Left colon (tissue), 2 donors: ENCODE measurements around the gene STAG3. TPM values are rescaled to one million over a fixed set of nuclear protein-coding genes. Genes with fewer than 3 reads are reported as not detected.
"Not testable (repeated sequence)": the region's sequence is repeated elsewhere in the genome, so short reads cannot be mapped to it uniquely, and the experiment has no call there.

Experiments used
- ATAC-seq: fragments of 200-7000 bp; cut with Tn5 transposase; one replicate; pipeline ENCODE4 v1.9.1; 2020; ENCODE audit warnings: mild to moderate bottlenecking, moderate library complexity
- DNase-seq, 2 donors: peaks; one replicate each; pipeline ENCODE4 v3.0.0-alpha.2; 2020
- intact Hi-C, 2 donors: fragments of 100-400 bp; cut with DNase I in 1 of 2; cut with micrococcal nuclease in 1 of 2; formaldehyde crosslinking; loops; one replicate each; pipeline versions ENCODE4 v1.11.2 to v1.14.0; 2022; cut with DNase I, micrococcal nuclease
- microRNA-seq, 2 donors: library from miRNA; unstranded; fragments of <30 nt; microRNA quantifications; one replicate each; pipeline versions ENCODE4 v1.1.0 to v1.2.0, GENCODE V29; 2020
- total RNA-seq, 2 donors: library from RNA; stranded (reverse); fragmentation: NEBNext Ultra II Directional; extraction: Animal tissue kit (Norgen Biotek cat#: 25700); gene quantifications; one replicate each; pipeline ENCODE4 v1.2.1, GENCODE V29; 2021
- donor health status: DM: no; HTN: no; CAD: no.
- donor health status: DM: yes; HTN: yes; CAD: no.

Gene STAG3
- total RNA-seq, 2 donors from 2014 or later, result 1.2 to 2.0 TPM

DNA sequence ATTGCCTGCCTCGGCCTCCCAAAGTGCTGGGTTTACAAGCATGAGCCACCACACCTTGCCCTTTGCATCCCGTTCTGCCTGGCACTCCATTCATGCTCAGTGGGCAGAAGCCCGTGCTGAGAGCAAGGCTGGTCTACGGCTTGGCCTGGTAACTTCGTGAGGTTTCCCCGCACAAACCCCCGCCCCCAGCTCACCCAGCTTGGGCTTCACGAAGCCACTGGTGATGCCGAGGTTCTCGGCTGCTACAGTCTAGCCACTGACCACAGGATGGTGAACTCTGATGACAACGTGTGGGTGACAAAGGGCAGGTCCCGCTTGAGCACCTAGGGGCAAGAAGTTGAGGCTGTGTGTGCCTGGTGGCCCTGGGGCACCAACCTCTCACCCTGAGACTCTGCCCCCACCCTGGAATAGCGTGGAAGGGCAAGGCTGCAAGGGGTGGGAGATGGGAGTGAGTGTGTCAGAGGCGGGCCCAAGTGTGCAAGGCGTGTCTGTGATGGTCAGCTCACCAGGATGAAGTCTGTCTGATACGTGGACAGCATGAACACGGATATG lies 45.7 kb downstream of the STAG3 start:
- DNase-seq, ATAC-seq, intact Hi-C loops: not testable (repeated sequence)

DNA sequence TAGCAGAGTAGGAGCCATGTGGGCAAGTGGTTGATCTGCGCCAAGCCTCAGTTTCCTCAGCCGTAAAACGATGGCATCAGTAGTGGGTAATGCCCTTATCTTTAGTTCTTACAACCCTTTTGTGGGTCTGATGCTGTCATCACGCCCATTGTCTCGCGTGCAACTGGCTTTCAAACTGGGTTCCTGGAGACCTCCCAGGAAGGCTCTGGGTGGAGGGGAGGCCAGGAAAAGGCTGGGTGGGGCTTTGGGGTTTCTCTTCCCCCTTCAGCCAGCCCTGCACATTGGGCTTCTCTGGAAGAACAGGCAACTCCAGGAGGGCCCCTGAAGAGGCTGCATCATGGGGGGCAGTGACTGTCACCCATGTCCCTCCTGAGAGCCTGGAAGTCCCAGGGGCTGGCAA lies 47.2 kb downstream of the STAG3 start:
- ATAC-seq, intact Hi-C loops: not testable (repeated sequence)

DNA sequence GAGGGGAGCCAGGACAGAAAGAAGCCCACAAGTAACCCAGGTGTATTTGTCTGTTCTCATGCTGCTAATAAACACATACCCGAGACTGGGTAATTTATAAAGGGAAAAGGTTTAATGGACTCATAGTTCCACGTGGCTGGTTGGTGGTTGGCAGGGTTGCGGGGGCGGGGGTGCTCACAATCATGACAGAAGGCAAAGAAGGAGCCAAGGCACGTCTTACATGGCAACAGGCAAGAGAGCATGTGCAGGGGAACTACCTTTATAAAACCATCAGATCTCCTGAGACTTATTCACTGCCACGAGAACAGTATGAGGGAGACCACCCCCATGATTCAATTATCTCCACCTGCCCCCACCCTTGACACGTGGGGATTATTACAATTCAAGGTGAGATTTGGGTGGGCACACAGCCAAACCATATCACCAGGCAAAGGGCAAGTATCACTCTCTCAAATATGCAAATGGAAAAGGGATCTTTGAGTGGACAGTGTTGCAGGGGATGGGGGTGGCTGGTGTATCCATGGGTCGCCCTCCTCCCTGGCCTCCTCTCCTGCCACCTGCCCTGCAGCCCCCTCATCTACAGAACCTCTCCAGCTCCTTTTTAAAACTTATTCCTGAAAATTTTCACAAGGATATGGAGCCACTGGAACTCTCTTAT lies 57.1 kb downstream of the STAG3 start:
- intact Hi-C loops, ATAC-seq, DNase-seq: not testable (repeated sequence)

More for the DNA sequence above, 47.2 kb downstream of the STAG3 start:
- DNase-seq, result not testable (repeated sequence)

DNA sequence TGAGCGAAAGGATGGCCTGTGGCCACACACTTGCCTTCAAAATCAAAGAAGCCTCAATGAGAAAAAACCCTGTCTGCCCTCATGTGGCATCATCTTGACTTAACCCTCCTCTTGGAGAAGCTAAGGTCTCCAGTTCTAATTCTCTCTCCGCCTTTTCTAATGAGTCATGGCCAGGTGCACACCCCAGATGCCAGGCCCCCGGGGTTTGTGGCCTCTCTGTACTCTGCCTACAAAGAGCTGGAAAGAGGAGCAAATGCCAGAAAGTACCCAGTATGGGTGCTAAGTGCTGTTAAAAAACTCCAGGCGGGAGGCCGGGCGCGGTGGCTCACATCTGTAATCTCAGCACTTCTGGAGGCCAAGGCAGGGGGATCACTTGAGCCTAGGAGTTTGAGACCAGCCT lies 62.3 kb downstream of the STAG3 start:
- intact Hi-C loops, DNase-seq, ATAC-seq: not testable (repeated sequence)

DNA sequence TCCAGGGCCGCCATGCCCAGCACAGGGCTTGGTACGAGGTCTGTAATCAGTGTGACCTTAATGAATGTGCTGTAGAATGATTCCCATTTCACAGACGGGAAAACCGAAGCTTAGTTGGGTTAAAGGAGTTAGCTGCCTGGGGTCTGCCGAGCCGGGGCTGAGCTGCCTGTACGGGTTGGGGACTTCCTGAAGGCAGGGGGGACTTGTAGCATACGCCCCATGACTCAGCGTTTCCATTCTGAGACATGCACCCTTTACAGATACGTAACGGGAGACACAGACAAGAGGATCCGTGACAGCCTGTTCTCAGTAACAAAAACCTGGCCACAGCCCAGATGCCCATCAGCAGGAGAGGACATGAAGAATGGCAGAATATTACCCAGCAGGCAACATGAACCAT lies 65.7 kb downstream of the STAG3 start:
- DNase-seq, intact Hi-C loops: not testable (repeated sequence)

DNA sequence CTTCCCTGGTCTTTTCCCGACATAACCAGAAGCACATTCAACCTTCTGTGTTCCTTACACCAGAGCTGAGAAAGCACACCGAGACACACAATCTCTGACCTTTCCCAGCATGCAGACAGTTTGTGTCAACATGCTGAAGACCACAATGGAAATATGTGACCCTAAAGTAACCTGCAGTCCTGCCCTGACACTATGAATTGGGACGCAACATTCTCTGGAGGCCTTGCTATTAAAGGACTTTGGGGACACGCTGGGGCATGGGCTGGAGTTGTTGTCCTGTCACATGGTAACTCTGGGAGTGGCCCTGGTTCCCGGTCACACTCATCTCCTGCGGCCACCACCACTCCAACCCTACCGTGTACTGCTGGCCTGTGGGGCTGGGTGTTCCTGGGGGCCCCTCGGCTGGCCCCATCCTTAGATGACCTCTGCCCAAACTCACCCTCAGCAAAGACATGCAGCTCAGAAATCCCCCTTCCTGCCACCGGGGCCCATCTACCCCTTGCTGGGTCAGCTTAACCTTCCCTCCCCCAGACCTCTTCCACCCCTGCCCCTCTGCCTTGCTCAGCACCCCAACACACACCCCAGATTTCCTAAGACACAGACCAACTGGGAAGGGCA lies 67.4 kb downstream of the STAG3 start:
- ATAC-seq, intact Hi-C loops, DNase-seq: not testable (repeated sequence)

More for the DNA sequence above, 65.7 kb downstream of the STAG3 start:
- ATAC-seq, result not testable (repeated sequence)

DNA sequence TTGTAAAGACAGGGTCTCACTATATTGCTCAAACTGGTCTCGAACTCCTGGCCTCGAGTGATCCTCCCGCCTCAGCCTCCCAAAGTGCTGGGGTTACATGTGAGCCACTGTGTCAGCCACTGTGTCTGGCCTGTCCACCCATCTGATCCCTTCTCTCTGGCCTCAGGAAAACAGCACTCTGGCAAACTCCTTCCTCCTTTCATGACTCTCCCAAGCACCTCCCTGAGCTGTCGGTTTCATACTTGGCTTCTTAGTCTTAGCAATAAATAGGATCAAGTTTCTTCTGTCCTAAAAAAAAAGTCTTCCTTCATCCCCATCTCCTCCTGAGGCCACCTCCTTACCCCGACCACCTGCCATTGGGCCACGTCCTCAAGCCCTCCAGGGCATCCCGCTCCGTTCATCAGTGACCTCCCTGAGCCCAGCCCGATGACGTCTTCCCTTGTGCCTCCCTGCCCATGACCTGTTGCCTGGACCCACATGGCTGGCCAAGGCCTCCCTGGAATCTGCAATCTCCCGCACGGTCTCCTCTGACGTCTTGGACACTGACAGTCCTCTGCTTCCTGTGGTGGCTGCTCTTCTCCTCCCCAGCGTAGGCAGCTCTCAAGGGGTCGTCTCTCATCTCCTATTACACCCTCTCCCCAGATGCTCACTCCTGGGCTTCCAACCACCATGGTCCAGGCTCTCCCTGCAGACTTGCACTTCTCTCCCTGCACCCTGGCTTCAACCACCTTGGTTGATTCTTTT lies 68.6 kb downstream of the STAG3 start:
- intact Hi-C loops, ATAC-seq, DNase-seq: not testable (repeated sequence)

DNA sequence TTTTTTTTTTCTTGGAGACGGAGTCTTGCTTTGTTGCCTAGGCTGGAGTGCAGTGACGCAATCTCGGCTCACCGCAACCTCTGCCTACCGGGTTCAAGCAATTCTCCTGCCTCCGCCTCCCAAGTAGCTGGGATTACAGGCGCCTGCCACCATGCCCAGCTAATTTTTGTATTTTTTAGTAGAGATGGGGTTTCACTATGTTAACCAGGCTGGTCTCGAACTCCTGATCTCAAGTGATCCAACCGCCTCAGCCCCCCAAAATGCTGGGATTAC lies 69.1 kb downstream of the STAG3 start:
- ATAC-seq, DNase-seq, intact Hi-C loops: not testable (repeated sequence)

DNA sequence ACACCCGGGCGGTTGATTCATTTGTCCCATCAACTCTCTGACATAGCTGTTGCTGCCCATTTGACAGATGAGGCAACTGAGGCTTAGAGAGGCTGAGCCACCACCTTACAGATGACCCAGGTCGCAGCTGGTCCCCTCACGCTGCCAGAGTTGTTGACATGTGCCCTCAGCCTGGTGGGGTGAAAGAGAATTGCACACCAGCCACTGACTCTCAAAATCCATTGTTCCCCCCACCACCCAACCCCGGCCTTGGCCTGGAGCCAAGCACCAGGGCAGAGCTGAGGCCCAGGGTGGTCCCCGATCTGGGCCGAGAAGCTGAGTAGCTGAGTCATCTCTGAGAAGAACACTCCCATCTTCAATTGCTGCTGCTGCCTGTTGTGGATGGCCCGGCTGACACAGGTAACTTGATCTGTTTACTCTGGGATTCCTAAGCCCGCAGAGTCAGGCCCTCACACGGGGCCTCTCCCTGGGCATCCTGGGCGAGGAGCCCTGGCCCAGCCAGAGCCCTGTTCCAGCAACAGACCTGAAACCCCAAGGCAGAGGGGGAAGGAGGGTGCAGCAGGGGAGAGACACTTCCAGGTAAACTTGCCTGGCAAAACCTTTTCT lies 69.5 kb downstream of the STAG3 start:
- ATAC-seq (peak; percentile 73), DNase-seq (no peak)
- intact Hi-C loops, result no loop called here

DNA sequence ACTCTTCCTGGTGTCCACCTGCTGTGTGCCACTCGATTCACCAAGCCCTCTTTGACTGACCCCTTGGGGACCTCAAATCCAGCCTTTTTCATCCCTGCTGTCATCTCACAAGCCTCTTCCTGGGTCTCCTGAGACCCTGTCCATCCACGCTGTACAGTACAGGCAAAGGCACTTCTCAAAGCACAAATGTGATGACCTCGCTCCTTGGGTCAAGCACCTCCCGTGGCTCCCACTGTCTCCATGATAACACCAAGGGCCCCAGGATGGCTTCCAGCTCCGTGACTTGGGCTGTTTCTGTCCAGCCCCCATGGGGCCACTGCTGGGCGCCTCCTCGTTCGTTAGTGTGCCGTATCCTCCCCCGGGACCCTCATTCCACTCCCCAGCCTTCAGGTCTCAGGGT lies 70.8 kb downstream of the STAG3 start:
- DNase-seq, result no peak
- intact Hi-C loops, result no loop called here

DNA sequence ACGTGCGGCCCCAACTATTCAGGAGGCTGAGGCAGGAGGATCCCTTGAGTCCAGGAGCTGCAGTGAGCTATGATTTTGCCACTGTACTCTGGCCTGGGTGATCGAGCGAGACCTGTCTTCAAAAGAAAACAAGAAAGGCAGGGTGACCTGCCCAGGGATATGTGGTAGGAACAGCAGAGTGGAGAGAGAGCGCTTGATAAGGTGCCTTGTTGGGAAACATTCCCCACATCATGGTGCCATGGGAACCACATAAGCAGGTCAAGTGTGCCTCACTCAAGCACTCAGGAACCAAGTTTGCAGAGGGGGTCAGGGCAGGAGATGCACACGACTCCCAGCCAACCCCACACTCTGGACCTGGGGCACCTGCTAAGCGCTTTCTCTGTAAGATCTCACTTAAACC lies 79.3 kb downstream of the STAG3 start:
- intact Hi-C loops, result no loop called here
- no peak for DNase-seq
- ATAC-seq, result no peak

More for the DNA sequence above, 70.8 kb downstream of the STAG3 start:
- ATAC-seq, result no peak

DNA sequence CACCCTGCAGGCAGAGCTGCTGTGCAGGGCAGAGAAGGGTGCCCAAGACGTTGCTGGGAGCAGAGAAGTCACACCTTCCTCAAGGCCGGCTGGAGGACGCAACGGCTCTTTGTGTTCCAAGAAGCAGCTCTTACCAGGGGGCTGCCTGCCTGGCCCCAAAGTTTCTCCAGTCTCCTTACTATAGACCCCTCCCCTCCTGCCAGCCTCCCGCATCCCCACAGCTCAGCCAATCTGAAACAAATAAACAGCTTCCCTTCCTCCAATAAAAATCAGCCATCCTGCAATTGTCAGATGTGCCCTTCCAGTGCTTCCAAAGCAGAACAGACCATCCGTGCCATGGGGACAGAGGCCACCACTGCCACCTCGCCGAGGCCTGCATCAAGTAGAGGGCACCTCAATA lies 82.3 kb downstream of the STAG3 start:
- intact Hi-C loops, ATAC-seq, DNase-seq: not testable (repeated sequence)

DNA sequence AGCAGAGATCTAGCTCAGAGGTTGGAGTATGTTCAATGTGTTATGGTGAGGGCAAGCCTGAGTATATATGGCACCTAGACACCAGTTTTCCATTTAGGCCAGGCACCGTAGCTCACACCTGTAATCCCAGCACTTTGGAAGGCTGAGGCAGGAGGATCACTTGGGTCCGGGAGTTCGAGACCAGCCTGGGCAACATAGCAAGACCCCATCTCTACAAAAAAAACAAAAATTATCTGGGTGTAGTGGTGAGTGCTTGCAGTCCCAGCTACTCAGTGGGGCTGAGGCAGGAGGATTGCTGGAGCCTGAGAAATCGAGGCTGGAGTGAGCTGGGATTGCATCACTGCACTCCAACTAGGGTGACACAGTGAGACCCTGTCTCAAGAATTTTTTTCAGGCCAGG lies 85.2 kb downstream of the STAG3 start:
- intact Hi-C loops, DNase-seq, ATAC-seq: not testable (repeated sequence)

Small RNA genes lying within 50 kb of the gene (microRNA-seq; reads per million reads assigned to microRNA genes)
- gene MIR4658, result 0 to 0.53 reads per million in 2 donors

Other genes with a start within 250 kb of the STAG3 start
- not detected for gene GJC3, start 248.3 kb upstream of the STAG3 start, total RNA-seq
- gene AZGP1, start 201.9 kb upstream of the STAG3 start, total RNA-seq, result 1 to 10 TPM; 3.4 to 4.8 TPM
- 100 to 1,000 TPM; 127 to 133 TPM for gene ZKSCAN1, start 162.3 kb upstream of the STAG3 start, total RNA-seq
- 1 to 10 TPM; 6.7 to 7.1 TPM for gene ZSCAN21, start 128.1 kb upstream of the STAG3 start, total RNA-seq
- 10 to 100 TPM; 34.0 to 37.2 TPM for gene ZNF3, start 96.2 kb upstream of the STAG3 start, total RNA-seq
- 10 to 100 TPM; 59.3 to 65.6 TPM for gene COPS6, start 88.9 kb upstream of the STAG3 start, total RNA-seq
- gene MCM7, start 76.5 kb upstream of the STAG3 start, total RNA-seq, result 10 to 100 TPM; 44.7 to 62.1 TPM
- gene AP4M1, start 76.3 kb upstream of the STAG3 start, total RNA-seq, result 10 to 100 TPM; 20.2 to 20.8 TPM
- 10 to 100 TPM; 28.7 to 33.1 TPM for gene TAF6, start 58.6 kb upstream of the STAG3 start, total RNA-seq
- 1 to 10 TPM; 7.0 to 9.8 TPM for gene CNPY4, start 58.3 kb upstream of the STAG3 start, total RNA-seq
- gene MBLAC1, start 51.0 kb upstream of the STAG3 start, total RNA-seq, result 1 to 10 TPM; 2.7 to 3.9 TPM
- gene LAMTOR4, start 29.0 kb upstream of the STAG3 start, total RNA-seq, result 100 to 1,000 TPM; 224 to 268 TPM
- 10 to 100 TPM; 54.9 to 62.1 TPM for gene TRAPPC14, start 19.2 kb upstream of the STAG3 start, total RNA-seq
- 10 to 100 TPM in 1 of 2 donors, 1 to 10 TPM in 1; 8.0 to 10.9 TPM for gene GAL3ST4, start 9.3 kb upstream of the STAG3 start, total RNA-seq
- gene GPC2, start 537 bp upstream of the STAG3 start, total RNA-seq, result 1 to 10 TPM; 4.0 to 5.7 TPM
- 1 to 10 TPM in 1 of 2 donors, not detected in 1; 1.1 TPM for gene PVRIG, start 42.0 kb downstream of the STAG3 start, total RNA-seq
- gene SPDYE3, start 129.8 kb downstream of the STAG3 start, total RNA-seq, result not detected
- gene PILRB, start 180.2 kb downstream of the STAG3 start, total RNA-seq, result 10 to 100 TPM; 36.1 to 45.0 TPM
- gene PILRA, start 195.6 kb downstream of the STAG3 start, total RNA-seq, result 1 to 10 TPM; 1.9 to 5.2 TPM